HCT116 (cell line): ENCODE measurements around the gene PRKCQ. TPM values are rescaled to one million over a fixed set of nuclear protein-coding genes. Genes with fewer than 3 reads are reported as not detected.

ENCODE experiments used
- ATAC-seq: fragments of 200-7000 bp; cut with Tn5 transposase; 2 replicates; pipeline ENCODE4 v1.9.1; 2020; ENCODE audit warnings: mild to moderate bottlenecking, moderate library complexity
- BruUV-seq: library from RNA; stranded (reverse); fragments of 400-500 nt; replicated peaks from 2 replicates; lab custom pipeline; 2021; lab: Mats Ljungman, UMichigan
- CTCF ChIA-PET: fragments of 300-600 bp; sonication (Branson Sonifier 250); formaldehyde crosslinking; loops from one replicate; lab custom pipeline; 2021; ENCODE audit warnings: antibody characterized with exemption; lab: Charles Lee
- POLR2A ChIA-PET: fragments of 300-600, 350-600 bp; sonication (Branson Sonifier 250); formaldehyde crosslinking; loops from one replicate; lab custom pipeline; 2021; ENCODE audit warnings: antibody characterized with exemption; lab: Charles Lee
- RAD21 ChIA-PET, 2 experiments: fragments of 300-600 bp; sonication (Branson Sonifier 250); formaldehyde crosslinking; loops; one replicate each; lab custom pipeline; 2023; ENCODE audit warnings: low total read pairs in 2 of 2; ENCODE audit not compliant: uncharacterized antibody in 2 of 2, unreplicated experiment in 2 of 2, low non-redundant PET in 1 of 2; lab: Charles Lee
- DNase-seq: peaks from one replicate; pipeline ENCODE4 v3.0.0-alpha.2; 2010; ENCODE audit warnings: low read depth, low spot score
- H2AFZ ChIP-seq: fragments of 200-600 bp; shearing (Covaris generic), sonication (generic); 2 replicates; pipeline ENCODE4 v1.6.1; 2017; ENCODE audit warnings: low read depth, mixed run types, mixed read lengths, antibody characterized with exemption, low read length; ENCODE audit not compliant: poor library complexity, severe bottlenecking
- H3K27ac ChIP-seq: 2 replicates; pipeline ENCODE4 v1.5.1; 2012; ENCODE audit warnings: low read depth, low read length
- H3K27me3 ChIP-seq: fragments of 200-600 bp; sonication (generic); 2 replicates; pipeline ENCODE4 v1.6.1; 2016; ENCODE audit warnings: mixed run types, low read length, mixed read lengths; ENCODE audit not compliant: insufficient read depth
- H3K36me3 ChIP-seq, 2 experiments: fragments of 200-500 bp in 1 of 2; fragments of 200-600 bp in 1 of 2; sonication (Bioruptor generic) in 1 of 2; sonication (generic) in 1 of 2; 2 replicates each; pipeline versions ENCODE4 v1.5.1 to v1.6.1; 2014 to 2016; ENCODE audit warnings: low read length in 2 of 2, inconsistent platforms in 1 of 2, mixed read lengths in 1 of 2, mixed run types in 1 of 2; ENCODE audit not compliant: insufficient read depth in 2 of 2, control insufficient read depth in 1 of 2
- H3K4me1 ChIP-seq, 2 experiments: fragments of 200-600 bp in 1 of 2; sonication (generic) in 1 of 2; 2 replicates each; pipeline versions ENCODE4 v1.5.1 to v1.6.1; 2012 to 2017; ENCODE audit warnings: low read length in 2 of 2, inconsistent platforms in 1 of 2, mild to moderate bottlenecking in 1 of 2, mixed read lengths in 1 of 2, mixed run types in 1 of 2, moderate library complexity in 1 of 2; ENCODE audit not compliant: insufficient read depth in 2 of 2, control insufficient read depth in 1 of 2
- H3K4me2 ChIP-seq: fragments of 200-600 bp; sonication (generic); 2 replicates; pipeline ENCODE4 v1.6.1; 2017; ENCODE audit warnings: mixed run types, low read length, mixed read lengths
- H3K4me3 ChIP-seq, 2 experiments: fragments of 200-600 bp in 1 of 2; sonication (generic) in 1 of 2; replicated peaks in 1 of 2; 2 replicates each; pipeline ENCODE4 v1.5.1; 2011 to 2016; ENCODE audit warnings: low read length in 2 of 2, control low read depth in 1 of 2, low read depth in 1 of 2, mild to moderate bottlenecking in 1 of 2, mixed read lengths in 1 of 2, mixed run types in 1 of 2
- H3K79me2 ChIP-seq: fragments of 200-600 bp; sonication (generic); 2 replicates; pipeline ENCODE4 v1.6.1; 2017; ENCODE audit warnings: mild to moderate bottlenecking, mixed run types, low read length, moderate library complexity, mixed read lengths; ENCODE audit not compliant: insufficient read depth
- H3K9ac ChIP-seq: fragments of 200-600 bp; sonication (generic); 2 replicates; pipeline ENCODE4 v1.6.1; 2016; ENCODE audit warnings: low read length, mixed read lengths
- H3K9me2 ChIP-seq: fragments of 200-600 bp; sonication (generic), shearing (Covaris generic); 2 replicates; pipeline ENCODE4 v1.6.1; 2017; ENCODE audit warnings: mixed run types, mild to moderate bottlenecking, moderate library complexity; ENCODE audit not compliant: insufficient read depth
- H3K9me3 ChIP-seq, 2 experiments: fragments of 200-500 bp in 1 of 2; fragments of 200-600 bp in 1 of 2; sonication (Bioruptor generic) in 1 of 2; sonication (generic) in 1 of 2; 2 replicates each; pipeline ENCODE4 v1.6.1; 2014 to 2017; ENCODE audit warnings: low read length in 2 of 2, mixed read lengths in 2 of 2, inconsistent platforms in 1 of 2, low read depth in 1 of 2, mild to moderate bottlenecking in 1 of 2, mixed run types in 1 of 2, moderate library complexity in 1 of 2; ENCODE audit not compliant: control insufficient read depth in 1 of 2, insufficient read depth in 1 of 2
- H4K20me1 ChIP-seq: fragments of 200-600 bp; sonication (generic), shearing (Covaris generic); 2 replicates; pipeline ENCODE4 v1.6.1; 2017; ENCODE audit warnings: mixed run types, mild to moderate bottlenecking, moderate library complexity; ENCODE audit not compliant: insufficient read depth
- CEBPB ChIP-seq: IDR thresholded peaks from 2 replicates; pipeline ENCODE4 v1.6.1; 2012; ENCODE audit warnings: low read depth
- EGR1 ChIP-seq: IDR thresholded peaks from 2 replicates; pipeline ENCODE4 v1.6.1; 2012; ENCODE audit warnings: low read depth
- EZH2 ChIP-seq: fragments of 200-600 bp; sonication (generic); IDR thresholded peaks from 2 replicates; pipeline ENCODE4 v1.6.1; 2017; ENCODE audit warnings: antibody characterized with exemption, mixed run types
- EZH2phosphoT487 ChIP-seq: fragments of 200-600 bp; IDR thresholded peaks from 2 replicates; pipeline ENCODE4 v1.6.1; 2018; ENCODE audit warnings: antibody characterized with exemption, borderline replicate concordance
- FOSL1 ChIP-seq: IDR thresholded peaks from 2 replicates; pipeline ENCODE4 v1.6.1; 2012; ENCODE audit warnings: low read depth
- JUND ChIP-seq: IDR thresholded peaks from 2 replicates; pipeline ENCODE4 v1.6.1; 2012
- POLR2AphosphoS5 ChIP-seq: IDR thresholded peaks from 2 replicates; pipeline ENCODE4 v1.6.1; 2011; ENCODE audit warnings: mild to moderate bottlenecking, low read depth, low read length, moderate library complexity
- RAD21 ChIP-seq: IDR thresholded peaks from 2 replicates; pipeline ENCODE4 v1.6.1; 2012; ENCODE audit warnings: low read depth, mild to moderate bottlenecking
- SIN3A ChIP-seq: IDR thresholded peaks from 2 replicates; pipeline ENCODE4 v1.6.1; 2012; ENCODE audit warnings: low read depth
- SRF ChIP-seq: IDR thresholded peaks from 2 replicates; pipeline ENCODE4 v1.6.1; 2012; ENCODE audit warnings: low read depth
- TCF7L2 ChIP-seq: IDR thresholded peaks from 2 replicates; pipeline ENCODE4 v1.7.0; 2011; ENCODE audit warnings: borderline replicate concordance, inconsistent platforms; ENCODE audit not compliant: insufficient read depth, insufficient read length; ENCODE audit errors: extremely low read depth
- YY1 ChIP-seq: IDR thresholded peaks from 2 replicates; pipeline ENCODE4 v1.6.1; 2011; ENCODE audit warnings: low read length, low read depth, moderate library complexity, mild to moderate bottlenecking; ENCODE audit not compliant: insufficient replicate concordance; ENCODE audit errors: extremely low read depth
- ZFX ChIP-seq: fragments of 450-650 bp; IDR thresholded peaks from 2 replicates; pipeline ENCODE4 v1.6.1; 2017
- intact Hi-C: fragments of 100-400 bp; cut with micrococcal nuclease; formaldehyde crosslinking; loops from 2 replicates; pipeline ENCODE4 v1.10.0; 2022
- total RNA-seq: library from RNA; stranded (reverse); gene quantifications from one replicate; pipeline ENCODE4 v1.2.1, GENCODE V29; 2021; ENCODE audit not compliant: unreplicated experiment
- TF ChIP-seq, protein P1 (sequence below): IDR thresholded peaks from 2 replicates; pipeline ENCODE4 v1.6.1; 2012
- TF ChIP-seq, protein P2 (sequence below): IDR thresholded peaks from 2 replicates; pipeline ENCODE4 v1.6.1; 2012; ENCODE audit warnings: low read depth
- TF ChIP-seq, protein P3 (sequence below), 3 experiments: fragments of 200-600 bp in 1 of 3; sonication (generic) in 1 of 3; IDR thresholded peaks in 2 of 3; conservative IDR thresholded peaks in 1 of 3; 2 replicates each; pipeline ENCODE4 v1.5.1; 2012 to 2017; ENCODE audit warnings: low read depth in 2 of 3, low read length in 2 of 3, antibody characterized with exemption in 1 of 3, borderline replicate concordance in 1 of 3, control low read depth in 1 of 3, mild to moderate bottlenecking in 1 of 3, mixed read lengths in 1 of 3, mixed run types in 1 of 3, moderate library complexity in 1 of 3; ENCODE audit not compliant: insufficient read depth in 1 of 3

The PRKCQ gene
- total RNA-seq, 1 experiment from 2014 or later: 0.54 TPM

DNA sequence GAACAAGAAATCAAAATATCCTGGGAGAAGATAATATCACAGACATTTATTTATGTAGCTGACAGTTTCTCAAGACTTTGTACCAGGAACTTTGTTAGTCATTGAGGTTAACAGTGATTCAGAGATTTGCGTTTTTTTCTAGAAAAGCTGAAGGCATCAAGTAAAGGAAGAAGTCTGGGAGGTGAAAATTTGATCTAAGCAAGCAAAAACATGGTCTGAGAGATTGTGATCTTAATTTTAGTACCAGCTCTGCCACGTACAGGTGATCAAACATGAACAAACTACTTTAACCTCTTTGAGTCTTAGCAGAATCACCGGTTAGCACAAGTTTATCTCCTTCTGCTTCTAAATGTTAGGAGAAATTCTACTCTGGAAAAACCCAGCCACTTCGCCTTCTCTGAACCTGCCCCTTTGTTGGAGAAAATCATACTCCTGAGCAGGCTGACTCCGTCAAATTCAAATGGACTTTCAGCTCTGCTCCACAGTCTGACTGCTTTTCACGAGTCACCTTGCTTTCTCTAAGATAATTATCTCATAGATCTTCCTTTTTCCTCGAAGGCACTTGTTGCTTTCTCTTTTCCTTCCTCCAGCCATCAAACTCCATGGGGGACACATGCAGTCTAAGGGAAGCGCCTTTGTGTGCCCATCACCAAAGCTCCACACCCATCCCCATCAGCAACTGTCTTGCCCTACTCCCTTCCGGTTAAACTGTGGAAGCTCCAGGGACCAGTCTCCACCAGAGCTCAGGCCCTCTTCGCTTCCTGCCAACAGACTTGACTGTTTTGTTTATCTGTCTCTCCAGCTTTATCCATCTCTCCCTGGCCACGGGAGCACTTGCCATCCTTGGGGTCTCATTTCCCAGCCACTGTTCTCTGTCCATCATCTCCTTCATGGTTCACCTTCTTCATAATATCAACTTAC is 86.3 kb downstream of the PRKCQ start:
- BruUV-seq: no TSS peak
- H3K27ac ChIP-seq: no peak overlapping the region
- ATAC-seq (no peak), DNase-seq (no peak)
- RAD21 ChIA-PET: no interaction called here
- no peaks in the 10 kb centered on the region; the same call in 1 of the 2 replicates for H4K20me1 ChIP-seq
- H3K36me3 ChIP-seq: no peaks in the 10 kb centered on the region
- H3K9me2 ChIP-seq: no peaks in the 10 kb centered on the region
- H2AFZ ChIP-seq: no peak overlapping the region
- H3K27me3 ChIP-seq: peaks cover 50% of the 10 kb centered on the region
- TF ChIP-seq YY1 (no peak), POLR2AphosphoS5 (no peak), FOSL1 (no peak), EGR1 (no peak), RAD21 (no peak), TCF7L2 (no peak), SRF (no peak), CEBPB (no peak), JUND (no peak), EZH2phosphoT487 (no peak), ZFX (no peak), EZH2 (no peak), SIN3A (no peak)
- TF ChIP-seq, protein P1, sequence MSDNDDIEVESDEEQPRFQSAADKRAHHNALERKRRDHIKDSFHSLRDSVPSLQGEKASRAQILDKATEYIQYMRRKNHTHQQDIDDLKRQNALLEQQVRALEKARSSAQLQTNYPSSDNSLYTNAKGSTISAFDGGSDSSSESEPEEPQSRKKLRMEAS: no peak
- TF ChIP-seq, protein P2, sequence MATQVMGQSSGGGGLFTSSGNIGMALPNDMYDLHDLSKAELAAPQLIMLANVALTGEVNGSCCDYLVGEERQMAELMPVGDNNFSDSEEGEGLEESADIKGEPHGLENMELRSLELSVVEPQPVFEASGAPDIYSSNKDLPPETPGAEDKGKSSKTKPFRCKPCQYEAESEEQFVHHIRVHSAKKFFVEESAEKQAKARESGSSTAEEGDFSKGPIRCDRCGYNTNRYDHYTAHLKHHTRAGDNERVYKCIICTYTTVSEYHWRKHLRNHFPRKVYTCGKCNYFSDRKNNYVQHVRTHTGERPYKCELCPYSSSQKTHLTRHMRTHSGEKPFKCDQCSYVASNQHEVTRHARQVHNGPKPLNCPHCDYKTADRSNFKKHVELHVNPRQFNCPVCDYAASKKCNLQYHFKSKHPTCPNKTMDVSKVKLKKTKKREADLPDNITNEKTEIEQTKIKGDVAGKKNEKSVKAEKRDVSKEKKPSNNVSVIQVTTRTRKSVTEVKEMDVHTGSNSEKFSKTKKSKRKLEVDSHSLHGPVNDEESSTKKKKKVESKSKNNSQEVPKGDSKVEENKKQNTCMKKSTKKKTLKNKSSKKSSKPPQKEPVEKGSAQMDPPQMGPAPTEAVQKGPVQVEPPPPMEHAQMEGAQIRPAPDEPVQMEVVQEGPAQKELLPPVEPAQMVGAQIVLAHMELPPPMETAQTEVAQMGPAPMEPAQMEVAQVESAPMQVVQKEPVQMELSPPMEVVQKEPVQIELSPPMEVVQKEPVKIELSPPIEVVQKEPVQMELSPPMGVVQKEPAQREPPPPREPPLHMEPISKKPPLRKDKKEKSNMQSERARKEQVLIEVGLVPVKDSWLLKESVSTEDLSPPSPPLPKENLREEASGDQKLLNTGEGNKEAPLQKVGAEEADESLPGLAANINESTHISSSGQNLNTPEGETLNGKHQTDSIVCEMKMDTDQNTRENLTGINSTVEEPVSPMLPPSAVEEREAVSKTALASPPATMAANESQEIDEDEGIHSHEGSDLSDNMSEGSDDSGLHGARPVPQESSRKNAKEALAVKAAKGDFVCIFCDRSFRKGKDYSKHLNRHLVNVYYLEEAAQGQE: no peak
- TF ChIP-seq, protein P3, sequence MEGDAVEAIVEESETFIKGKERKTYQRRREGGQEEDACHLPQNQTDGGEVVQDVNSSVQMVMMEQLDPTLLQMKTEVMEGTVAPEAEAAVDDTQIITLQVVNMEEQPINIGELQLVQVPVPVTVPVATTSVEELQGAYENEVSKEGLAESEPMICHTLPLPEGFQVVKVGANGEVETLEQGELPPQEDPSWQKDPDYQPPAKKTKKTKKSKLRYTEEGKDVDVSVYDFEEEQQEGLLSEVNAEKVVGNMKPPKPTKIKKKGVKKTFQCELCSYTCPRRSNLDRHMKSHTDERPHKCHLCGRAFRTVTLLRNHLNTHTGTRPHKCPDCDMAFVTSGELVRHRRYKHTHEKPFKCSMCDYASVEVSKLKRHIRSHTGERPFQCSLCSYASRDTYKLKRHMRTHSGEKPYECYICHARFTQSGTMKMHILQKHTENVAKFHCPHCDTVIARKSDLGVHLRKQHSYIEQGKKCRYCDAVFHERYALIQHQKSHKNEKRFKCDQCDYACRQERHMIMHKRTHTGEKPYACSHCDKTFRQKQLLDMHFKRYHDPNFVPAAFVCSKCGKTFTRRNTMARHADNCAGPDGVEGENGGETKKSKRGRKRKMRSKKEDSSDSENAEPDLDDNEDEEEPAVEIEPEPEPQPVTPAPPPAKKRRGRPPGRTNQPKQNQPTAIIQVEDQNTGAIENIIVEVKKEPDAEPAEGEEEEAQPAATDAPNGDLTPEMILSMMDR (IDR thresholded peaks at IDR 0.05 in 2 of 3, conservative IDR thresholded peaks at IDR 0.05 in 1 of 3; ENCODE audit: borderline replicate concordance in 1 of 3, insufficient read depth in 1 of 3, low read depth in 2 of 3, low read length in 2 of 3): no peak
- H3K9me3 ChIP-seq: no peaks in the 10 kb centered on the region
- H3K79me2 ChIP-seq: no peaks in the 10 kb centered on the region
- no peaks in the 10 kb centered on the region for H3K4me1 ChIP-seq
- no peak overlapping the region for H3K4me2 ChIP-seq
- H3K4me3 ChIP-seq: no peak overlapping the region
- POLR2A ChIA-PET: no interaction called here
- H3K9ac ChIP-seq: no peak overlapping the region
- intact Hi-C loops: no loop called here
- CTCF ChIA-PET: no interaction called here
